GM21526 (cell line): Measurements from ENCODE around the gene SFTPB.
"Not testable (repeated sequence)": the region's sequence is repeated elsewhere in the genome, so short reads cannot be mapped to it uniquely, and the experiment has no call there.

ENCODE experiments used
- ATAC-seq: cut with Tn5 transposase; IDR thresholded peaks from one replicate; pipeline ENCODE4 v1.9.1; 2021; ENCODE audit warnings: moderate library complexity; ENCODE audit not compliant: unreplicated experiment, low FRiP score

Gene SFTPB

DNA sequence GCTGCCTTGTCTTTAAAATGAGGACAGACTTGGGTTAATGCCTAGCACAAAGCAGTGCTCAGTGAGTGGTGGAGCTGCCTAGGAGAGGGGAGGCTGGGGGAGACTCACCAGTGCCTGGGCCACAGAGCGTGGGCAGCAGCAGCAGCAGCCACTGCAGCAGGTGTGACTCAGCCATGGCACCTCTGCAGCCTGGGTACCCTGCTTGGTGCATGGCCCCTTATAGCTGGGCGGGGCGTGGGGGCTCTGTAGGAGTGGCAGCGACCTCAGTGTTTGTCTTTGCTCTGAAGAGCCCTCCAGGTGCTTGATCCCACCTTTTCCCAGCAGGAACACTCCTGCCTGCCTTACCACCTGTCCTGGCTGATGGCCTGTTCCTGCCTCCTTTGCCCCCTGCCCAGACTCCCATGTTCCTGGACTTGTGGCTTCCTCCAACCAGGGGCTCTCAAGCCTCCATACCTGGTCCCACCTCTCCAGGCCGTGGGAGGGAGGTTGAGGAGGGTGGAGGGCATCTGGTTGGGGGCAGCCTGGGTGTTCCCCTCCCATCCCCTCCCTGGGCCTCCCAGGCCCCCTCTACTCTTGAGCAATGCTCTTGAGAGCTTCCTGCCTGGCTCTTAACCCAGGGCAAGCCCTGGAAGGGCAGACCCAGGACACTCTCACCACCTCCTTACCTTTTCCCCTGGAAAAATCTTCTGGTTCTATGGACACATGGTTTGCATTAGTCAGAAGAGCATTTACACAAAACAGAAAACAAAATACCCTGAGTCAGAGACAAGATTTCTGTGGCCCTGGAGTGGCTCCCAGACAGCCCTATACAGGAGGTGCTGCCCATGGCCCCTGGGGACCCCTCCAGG, at the start of gene SFTPB:
SFTPB (minus strand) TSS at position 191 of the 848 bp plus-strand sequence; CDS start at position 175, 16 bp downstream.
- ATAC-seq: no peak

- no peak for ATAC-seq
Observed at GRCh38 chr2:85717308-85718008, 49.5 kb upstream of the SFTPB start.

- ATAC-seq: no peak
Observed at GRCh38 chr2:85716346-85716914, 48.4 kb upstream of the SFTPB start.

- no peak for ATAC-seq
Observed at GRCh38 chr2:85714841-85715240, 46.8 kb upstream of the SFTPB start.

DNA sequence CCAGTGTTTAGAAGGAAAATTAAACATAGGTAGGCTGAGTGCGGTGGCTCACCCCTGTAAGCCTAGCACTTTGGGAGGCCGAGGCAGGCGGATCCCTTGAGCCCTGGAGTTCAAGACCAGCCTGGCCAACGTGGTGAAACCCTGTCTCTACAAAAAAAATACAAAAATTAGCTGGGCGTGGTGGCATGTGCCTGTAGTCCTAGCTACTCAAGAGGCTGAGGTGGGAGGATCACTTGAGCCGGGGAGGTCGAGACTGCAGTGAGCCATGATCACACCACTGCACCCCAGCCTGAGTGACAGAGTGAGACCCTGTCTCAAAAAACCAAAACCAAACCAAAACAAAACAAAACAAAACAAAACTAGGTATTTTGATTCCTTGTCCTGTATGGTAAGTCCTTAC, 46.4 kb upstream of the SFTPB start:
- ATAC-seq: not testable (repeated sequence)

- no peak for ATAC-seq
Observed at GRCh38 chr2:85713836-85714235, 45.8 kb upstream of the SFTPB start.

DNA sequence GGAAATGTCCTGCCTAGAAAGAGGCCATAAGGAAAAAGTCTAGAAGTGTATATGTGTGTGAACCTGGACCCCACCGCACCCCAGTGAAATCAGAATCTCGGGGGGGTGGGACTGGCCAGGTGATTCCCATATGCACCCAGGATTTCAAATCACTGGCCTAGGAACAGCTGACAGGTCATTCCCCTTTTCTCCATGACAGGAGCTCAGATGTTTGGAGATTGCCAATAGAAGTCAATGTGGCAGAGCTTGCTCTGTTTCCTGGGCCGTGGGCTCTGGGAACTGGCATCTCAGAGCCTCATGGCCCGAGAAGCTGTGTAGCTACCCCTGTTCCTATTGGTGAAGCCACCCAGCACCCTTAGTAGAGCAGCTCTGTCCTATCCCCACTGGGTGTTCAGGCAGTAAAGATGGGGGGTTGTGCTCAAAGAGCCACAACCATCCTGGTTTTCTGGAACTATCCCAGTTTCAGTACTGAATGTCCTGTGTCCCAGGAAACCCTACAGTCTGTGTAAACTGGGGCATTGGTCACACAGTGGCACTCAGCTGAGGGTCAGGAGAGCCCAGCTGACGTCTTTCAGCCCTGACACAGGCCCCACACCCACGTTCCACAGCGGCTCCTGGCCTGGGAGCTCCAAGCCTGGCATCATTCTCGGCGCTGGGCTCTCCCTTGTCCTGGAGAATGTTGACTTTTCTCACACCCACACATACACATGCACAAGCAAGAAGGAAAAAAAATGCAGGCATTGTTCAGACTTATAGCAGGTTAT, 45.0 kb upstream of the SFTPB start:
- no peak for ATAC-seq

- no peak for ATAC-seq
Observed at GRCh38 chr2:85712336-85712735, 44.3 kb upstream of the SFTPB start.

- no peak for ATAC-seq
Observed at GRCh38 chr2:85711578-85712060, 43.6 kb upstream of the SFTPB start.

DNA sequence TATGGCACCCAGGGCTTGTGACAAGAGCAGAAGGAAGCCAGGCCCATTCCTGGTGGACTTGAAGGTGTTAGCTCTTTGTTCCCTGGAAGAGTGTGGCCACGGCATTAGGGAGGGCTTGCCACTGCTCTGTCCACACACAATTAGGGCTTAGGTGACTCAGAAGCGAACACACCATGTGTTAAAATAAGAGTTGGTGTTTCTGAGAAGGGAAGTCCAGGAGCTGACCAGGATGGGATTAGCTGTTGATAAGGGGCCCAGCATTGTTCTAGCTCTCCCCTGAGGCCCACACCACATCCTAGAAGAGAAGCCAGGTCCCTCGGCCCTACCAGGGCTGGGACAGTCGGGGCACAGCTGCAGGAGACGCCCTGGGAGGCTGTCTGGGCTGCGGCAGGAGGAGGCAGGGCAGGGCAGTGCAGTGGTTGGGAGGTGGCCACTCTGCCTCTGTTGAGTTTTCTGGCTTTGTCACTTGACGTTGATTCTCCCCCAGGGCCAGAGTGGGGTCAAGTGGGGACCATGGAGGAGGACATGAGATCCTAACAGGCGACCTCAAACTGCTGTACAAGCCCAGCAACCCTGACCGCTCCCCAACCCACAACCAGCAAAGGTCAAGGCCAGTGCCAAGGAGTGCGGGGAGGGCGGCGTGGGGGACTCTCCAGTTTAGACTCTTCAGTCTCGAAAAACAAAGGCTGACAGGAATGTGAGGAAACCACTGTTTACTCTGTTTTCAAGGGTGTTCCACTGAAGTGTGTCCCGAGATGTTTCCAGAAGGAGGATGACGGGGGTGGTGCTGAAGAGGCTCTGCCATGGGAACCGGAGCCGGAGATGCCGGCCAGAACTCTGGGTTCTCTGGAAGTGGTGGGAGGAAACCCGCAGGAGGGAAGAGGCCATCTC, 42.9 kb upstream of the SFTPB start:
- ATAC-seq: no peak

GRCh38 chr2:85709401-85709811, 41.4 kb upstream of the SFTPB start:
- no peak for ATAC-seq

GRCh38 chr2:85708641-85709040, 40.6 kb upstream of the SFTPB start:
- ATAC-seq: no peak

GRCh38 chr2:85707304-85707703, 39.3 kb upstream of the SFTPB start:
- no peak for ATAC-seq

- ATAC-seq: no peak
Observed at GRCh38 chr2:85706599-85707296, 38.7 kb upstream of the SFTPB start.

GRCh38 chr2:85706063-85706462, 38.1 kb upstream of the SFTPB start:
- ATAC-seq: no peak

GRCh38 chr2:85705680-85706039, 37.7 kb upstream of the SFTPB start:
- no peak for ATAC-seq

DNA sequence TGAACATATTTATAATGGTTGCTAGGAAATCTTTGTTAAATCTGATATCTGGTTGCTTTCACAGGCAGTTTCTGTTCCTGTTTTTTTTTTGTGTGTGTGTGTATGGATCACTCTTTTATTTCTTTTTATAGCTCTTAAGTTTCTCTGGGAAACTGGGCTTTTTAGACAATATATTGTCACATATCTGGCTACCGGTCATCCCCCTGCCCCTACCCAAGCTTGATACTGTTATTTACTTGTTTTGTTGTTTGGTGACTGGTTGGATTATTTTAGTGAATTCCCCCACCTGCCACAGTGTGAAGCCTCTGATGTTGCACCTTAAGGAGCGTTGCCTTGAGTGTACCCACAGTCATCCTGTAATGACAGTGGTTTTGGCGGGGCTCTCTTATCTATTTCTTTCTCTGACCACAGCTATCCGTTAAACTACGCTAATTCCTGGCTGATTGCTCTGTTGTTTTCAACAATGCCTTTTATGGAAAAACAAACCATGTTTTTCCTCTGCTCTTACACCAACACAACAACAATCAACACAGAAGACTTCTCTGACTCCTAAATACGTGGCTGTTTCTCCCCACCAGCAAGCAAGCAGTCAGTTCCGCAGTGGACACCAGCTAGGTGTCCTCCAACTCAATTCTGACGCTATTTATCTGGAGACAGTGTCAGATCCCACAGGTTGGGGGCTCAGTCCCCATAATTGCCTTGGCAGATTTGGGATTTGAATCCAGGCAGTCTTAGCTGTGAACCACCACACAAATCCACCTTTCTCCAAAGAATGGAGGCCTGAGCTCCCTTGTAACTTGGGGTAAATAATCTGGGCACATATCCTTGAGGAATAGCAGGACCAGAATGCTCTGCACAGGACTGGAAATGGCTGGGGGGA, 37.0 kb upstream of the SFTPB start:
- peak; percentile 49 for ATAC-seq

DNA sequence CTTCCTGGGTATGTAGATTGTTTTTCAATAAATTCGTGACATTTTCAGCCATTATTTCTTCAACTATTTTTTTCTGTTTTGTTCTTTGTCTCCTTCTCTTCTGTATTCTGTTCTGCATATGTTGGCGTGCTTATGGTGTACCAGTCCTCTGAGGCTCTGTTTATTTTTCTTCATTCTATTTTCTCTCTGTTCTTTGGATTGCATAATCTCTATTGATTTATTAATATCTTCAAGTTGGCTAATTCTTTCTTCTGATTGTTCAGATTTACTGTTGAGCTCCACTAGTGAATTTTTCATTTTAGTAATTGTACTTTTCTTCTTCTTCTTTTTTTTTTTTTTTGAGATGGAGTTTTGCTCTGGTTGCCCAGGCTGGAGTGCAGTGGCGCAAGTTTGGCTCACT, 36.0 kb upstream of the SFTPB start:
- no peak for ATAC-seq
